ENCODE results near the gene GFRA1.

The GFRA1 gene

DNA sequence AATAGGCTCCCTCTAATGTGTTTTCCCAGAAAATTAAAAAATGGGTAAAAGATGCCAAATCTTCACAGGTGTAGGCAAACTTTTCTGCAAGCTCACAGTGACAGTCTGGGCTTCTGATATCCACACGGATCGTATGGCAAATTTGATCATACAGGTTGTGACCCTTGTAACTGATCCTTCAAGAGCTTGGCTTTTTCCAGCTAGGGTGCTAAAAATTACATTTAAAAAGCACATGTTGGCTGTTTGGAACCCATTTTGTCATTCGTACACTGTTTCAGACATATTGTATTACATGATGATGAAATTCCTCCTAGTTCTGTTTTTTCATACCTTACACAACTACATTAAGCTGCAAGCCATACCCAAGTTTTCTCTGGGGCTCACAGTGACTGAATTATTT is 138.7 kb downstream of the GFRA1 start:
- in situ Hi-C loops (cut with HindIII; ENCODE audit: low sequenced_read_pairs) = no loop called here

DNA sequence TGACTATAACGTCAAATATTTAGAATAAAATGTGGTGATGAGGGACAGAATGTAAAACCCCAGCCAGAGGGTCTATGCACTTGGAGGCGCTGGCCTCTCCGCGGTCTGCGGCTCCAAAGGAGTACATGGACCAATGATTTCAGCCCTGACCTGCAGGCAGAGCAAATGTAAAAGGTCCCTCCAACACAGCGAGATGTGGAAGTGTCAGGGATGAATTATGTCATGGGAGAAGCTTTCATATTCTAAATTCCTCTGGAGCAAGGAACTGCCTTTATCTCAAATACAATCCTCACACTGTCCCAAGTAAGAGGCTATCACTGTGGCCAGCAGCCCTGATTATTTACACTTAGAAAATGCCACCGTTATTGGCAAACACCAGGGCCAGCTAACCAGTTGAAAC is 139.4 kb downstream of the GFRA1 start:
- in situ Hi-C loops (cut with HindIII; ENCODE audit: low sequenced_read_pairs) = no loop called here

DNA sequence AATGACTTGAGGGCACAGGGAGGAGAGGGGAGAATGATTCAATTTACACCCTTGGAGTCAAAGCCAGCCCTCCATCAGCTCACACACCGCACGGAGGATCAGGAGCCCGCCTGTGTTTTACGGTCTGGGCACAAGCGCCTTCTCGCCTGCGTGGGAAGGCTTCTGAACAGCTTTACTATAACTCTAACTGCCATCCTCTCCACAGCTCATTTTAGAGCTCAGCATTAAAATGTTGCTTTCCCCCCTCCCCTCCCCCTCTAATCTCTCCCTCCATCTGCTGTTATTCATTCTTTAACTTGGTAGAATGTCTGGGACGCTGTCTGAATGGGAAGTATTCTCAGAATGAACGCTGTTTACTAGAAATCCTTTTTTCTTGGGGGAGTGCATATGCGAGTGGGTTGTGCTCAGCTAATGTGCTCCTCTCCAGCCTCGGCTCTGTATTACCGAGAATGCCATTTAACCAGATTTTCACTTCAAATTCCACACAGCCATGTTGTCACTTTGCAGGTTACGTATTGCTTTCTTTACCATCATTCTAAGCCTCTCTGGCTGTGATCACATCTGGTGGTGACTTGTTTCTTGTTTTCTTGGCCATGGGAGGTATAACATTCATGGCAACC is 140.1 kb downstream of the GFRA1 start:
- in situ Hi-C loops (cut with HindIII; ENCODE audit: low sequenced_read_pairs) = no loop called here

DNA sequence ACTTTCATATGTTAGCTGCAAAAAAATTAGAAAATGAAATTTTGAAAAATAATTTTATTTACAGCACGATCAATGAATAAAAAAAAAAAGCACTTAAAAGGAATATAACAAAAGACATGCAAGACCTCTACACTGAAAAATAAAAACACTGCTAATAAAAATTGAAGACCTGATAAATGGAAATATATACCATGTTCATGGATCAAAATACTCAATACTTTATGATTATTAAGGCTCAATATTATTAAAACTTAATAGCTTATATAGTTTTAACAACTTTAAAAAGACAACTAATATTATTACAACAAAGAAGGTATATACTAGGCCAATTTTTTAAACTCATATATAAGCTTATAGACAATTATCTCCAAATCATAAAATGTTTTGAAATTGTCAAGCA is 143.0 kb downstream of the GFRA1 start:
- in situ Hi-C loops (cut with HindIII; ENCODE audit: low sequenced_read_pairs) = no loop called here

DNA sequence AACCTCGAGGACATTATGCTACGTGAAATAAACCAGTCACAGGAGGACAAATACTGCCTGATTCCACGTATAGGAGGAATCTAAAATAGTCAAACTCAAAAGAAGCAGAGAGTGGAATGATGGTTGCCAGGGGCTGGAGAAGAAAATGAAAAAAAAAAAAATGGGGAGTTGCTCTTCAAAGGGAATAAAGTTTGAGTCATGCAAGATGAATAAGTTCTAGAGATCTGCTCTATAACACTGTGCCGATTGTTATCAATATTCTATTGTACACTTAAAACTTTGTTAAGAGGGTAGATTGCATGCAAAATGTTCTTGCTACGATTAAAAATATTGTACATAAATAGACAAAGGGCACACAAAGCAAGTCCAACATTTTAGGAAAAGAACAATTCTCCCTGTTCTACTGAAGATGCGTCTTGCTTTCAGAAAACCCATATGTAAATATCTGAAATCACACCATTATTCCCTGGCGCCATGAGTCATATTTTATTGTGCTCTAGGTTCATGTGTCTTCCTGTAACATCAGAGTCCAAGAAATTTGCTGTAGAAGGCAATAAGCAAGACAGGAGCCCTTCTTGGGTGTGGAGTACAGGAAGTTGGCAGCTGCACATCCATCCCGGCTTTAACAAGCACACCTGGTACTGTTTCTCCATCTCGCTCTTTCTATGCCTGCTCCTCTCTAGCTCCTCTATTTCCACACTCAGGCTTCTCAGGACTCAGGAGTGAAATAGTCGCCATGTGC is 145.9 kb downstream of the GFRA1 start:
- in situ Hi-C loops (cut with HindIII; ENCODE audit: low sequenced_read_pairs) = no loop called here

DNA sequence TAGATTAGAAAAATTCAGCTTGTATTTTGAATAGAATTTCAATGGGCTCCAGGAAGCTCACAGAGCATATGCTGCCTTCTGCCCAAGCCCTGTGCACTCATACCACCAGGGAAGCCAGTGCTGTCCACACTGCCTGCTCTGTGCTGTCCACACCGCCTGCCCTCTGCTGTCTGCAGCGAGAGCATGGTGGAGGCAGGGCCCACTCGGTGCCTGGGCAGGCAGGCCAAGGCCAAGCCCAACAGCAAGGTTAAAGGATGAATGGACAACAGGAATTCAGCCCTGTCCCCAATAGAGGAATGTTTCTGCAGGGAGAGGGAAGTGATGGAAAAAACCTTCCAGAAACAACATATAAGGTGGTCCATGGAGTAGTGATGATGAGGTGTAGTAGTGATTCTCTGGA is 146.8 kb downstream of the GFRA1 start:
- in situ Hi-C loops (cut with HindIII; ENCODE audit: low sequenced_read_pairs) = no loop called here

DNA sequence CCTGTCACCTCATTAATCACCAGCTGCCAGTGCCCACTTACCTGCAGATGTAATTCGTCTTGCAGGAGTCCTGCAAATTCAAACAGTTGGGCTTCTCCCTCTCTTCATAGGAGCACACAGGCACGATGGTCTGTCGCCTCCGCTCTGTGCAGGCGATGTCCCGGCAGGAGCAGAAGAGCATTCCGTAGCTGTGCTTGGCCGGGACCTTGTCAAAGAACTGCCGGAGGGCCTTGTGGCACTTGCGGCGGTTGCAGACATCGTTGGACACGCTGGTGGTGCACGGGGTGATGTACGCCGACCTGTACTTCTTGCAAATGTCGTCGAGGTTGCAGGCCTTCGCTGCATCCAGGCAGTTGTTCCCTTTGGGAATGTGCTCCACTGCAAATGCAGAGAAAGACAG is 147.8 kb downstream of the GFRA1 start:
- in situ Hi-C loops (cut with HindIII; ENCODE audit: low sequenced_read_pairs) = no loop called here

DNA sequence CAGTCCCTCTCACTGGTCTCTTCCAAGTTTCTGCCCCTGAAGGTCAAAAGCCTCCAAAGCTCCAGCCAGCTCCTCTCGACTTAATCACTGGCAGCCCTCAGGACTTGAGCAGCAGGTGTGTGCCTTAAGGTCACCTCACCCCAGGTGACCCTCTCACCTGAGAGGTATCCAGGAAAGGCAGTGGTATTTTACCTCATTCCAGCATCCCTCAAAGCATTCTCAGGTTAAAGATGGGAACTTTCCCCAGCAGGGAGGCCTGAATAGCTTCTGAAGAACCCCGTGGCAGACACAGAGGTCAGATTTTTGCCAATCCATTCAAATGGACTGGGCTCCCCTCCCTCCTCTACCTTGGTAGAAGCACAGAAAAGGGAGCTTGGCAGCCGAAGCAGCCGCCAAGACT is 148.2 kb downstream of the GFRA1 start:
- in situ Hi-C loops (cut with HindIII; ENCODE audit: low sequenced_read_pairs) = no loop called here

DNA sequence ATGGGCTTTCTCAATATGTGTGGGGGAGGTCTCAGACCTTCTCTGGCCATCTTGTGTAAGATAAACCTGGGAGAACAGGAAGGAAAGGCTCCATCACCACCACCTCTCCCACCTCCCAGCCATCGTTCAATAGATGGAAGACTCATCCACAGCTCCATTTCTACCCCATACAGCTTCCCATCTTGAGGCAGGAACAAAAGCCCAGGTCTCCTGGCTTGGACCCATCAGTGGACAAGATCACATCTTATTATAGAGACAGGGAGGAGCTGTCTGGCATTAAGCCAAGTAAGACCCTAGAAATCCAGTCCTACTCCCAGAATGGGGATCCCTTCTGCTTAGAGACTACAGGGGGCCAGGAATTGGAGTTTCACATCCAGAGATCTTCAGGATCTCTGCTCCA is 150.3 kb downstream of the GFRA1 start:
- in situ Hi-C loops (cut with HindIII; ENCODE audit: low sequenced_read_pairs) = no loop called here

DNA sequence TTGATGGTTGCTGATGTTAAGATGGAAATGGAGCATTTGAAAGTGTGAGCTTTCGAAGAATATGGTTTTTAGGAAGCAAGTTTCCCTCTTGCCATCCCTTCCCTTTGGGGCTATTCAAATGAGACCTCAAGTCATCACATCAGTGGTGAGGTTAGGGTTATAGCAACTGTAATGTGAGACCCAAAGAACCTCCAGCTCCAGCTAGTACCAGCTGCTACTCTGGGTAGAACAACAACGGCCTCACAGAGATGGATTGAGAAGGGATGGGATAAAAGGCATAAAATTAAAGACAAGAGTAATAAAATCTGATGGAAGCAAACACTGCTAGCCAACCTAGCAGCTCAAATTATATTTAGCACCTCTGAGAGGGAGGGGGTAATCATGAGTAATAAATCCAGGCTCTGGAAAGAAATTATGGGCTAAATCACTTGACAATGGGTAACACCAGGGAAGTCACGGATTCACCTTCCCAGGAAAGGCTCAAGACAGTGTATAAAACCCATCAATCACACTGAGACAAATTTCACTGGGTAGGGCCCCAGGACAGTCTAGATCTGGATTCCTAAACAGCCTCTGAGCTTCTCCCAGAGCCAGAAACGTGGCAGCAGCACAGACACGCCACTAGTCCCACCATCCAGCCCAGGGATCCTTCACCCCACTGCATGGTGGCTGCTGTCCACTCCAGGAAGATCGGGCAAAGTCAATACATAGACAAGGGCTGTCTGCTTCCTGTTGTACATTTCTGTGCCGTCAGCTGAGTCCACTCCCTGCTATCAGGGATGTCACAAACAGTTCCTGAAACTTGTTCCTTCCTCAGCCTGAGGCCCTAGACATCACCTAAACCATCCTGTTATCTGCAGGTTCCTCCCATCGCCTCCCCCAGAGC is 151.1 kb downstream of the GFRA1 start:
- in situ Hi-C loops (cut with HindIII; ENCODE audit: low sequenced_read_pairs) = no loop called here

DNA sequence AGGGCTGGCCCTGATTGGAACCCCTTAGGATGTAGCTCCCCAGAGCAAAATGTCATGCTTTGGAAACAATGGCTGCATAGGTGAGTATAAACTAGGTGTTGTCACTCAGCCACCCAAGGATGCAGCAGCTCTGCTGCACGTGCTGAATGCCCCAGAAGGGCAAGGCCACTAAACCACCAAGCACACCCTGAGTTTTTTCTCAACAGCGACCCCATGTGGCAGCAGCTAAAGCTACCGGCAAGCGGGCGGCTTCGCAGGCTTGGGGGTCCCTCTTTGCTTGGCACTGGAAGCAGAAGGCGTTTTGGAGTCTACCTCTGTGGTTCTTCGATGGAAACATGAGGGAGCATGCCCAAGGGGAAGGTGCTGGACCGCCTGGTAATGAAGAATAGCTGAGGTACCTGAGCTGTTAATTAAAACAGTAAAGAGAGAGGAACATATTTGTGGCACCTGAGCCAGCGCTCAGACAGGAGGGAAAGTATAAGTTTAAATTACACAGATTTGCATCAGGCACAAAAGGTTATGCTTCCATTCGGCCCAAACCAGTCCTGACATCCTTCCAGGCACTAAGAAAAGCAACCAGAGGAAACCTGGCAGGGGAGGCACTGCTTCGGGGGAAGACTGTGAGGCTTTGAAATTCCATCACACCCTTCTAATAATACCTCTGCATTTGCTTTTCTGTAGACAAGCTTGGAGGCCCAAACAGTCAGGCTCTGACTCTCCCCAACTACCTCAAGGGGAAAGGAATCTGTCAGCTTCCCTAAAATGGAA is 152.1 kb downstream of the GFRA1 start:
- in situ Hi-C loops (cut with HindIII; ENCODE audit: low sequenced_read_pairs) = no loop called here

DNA sequence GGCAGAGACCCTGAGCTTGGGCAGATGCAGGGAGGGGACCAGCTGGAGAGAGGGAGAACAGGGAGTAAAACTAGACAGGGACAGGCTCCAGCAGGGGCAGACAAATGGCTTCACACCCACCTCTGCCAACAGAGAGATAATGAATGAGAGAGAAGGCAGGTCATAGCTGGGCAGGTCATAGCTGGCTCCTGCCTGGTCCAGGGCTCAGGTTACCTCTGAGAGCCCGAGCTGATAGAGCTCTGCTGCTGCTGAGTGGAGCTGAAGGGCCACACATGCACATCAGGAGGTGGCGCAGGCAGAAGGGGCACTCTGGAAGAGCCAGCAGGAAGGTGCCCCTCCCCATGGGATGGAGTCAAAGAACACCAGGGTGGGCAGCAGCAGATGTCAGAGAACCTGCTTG is 154.2 kb downstream of the GFRA1 start:
- in situ Hi-C loops (cut with HindIII; ENCODE audit: low sequenced_read_pairs) = no loop called here

DNA sequence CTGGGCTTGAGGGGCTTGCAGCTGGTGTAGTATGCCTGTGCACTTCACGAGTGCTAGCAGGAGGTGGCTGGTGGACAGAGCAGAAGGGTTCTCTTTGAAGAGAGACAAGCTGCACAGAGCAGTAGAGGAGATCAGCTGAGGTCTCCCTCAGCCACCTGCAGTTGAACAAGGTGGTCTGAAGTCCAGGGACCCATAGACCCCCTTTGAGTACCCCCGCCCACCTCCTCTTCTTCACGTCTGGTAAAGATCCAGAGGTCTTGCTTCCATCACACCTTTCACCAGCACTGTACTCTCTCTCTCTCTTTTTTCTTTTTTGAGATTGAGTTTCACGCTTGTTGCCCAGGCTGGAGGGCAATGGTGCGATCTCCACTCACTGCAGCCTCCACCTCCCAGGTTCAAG is 157.2 kb downstream of the GFRA1 start:
- in situ Hi-C loops (cut with HindIII; ENCODE audit: low sequenced_read_pairs) = no loop called here

DNA sequence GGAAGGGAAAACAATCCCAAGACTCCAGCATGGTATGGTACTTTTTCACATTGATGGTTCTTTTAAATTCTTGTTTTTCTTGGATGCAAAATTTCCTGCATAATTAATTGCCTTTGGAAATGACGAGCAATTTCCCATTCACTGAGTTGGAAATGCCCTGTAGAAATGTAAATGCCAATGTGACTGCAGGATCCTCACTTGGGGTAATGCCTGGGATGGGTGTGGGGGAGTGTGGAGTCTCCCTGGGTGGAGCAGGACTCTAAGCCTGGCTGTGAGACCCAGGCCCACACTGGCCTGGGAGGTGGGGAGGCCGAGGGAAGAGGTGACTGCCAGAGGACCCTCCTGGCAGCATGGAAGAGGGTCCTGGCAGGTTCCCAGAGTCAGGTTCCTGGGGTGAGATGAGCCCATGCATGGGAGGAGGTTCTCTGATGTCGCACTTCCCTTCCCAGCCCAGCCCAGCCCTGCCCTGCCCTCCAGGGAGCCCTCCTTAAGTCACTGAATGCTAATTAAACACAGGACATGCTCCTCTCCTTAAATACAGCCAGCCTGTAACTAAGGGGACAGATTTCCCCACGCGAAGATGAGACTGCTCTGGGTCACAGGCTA is 157.9 kb downstream of the GFRA1 start:
- in situ Hi-C loops (cut with HindIII; ENCODE audit: low sequenced_read_pairs) = no loop called here

DNA sequence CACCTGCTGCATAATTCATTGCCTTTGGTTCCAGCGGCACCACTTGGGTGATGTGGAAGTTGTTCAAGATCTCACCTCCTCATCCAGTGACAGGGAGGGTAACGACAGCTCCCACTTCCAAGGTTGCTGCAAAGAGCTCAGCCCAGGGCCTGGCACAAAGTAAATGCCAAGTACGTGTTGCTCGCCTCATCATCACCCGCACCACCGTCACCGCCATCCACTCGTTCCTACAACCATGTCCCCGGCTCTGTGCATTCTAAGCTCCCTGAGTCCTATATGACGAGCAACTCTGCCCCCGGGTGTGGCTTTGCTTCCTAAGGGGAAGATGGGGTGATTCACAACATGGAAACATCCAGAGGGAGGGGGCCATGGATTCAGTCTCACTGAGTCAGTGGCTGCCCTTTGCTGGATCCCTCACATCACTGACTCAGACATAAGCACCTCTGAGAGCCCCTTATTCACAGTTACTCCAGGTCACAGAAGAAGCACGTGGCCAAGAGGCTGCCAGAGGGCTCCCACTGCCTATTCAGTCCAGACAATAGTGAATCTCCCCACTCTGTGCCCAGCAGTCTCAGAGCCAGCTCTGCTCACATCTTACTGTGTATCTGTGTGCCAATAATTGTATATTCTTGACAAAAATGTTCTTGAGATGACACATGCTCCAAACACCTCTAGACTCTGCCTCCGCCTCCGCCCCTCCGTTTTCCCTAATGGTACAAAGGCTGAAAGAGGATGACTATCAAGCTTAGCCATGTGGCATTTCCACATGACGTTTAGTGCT is 159.1 kb downstream of the GFRA1 start:
- in situ Hi-C loops (cut with HindIII; ENCODE audit: low sequenced_read_pairs) = no loop called here

DNA sequence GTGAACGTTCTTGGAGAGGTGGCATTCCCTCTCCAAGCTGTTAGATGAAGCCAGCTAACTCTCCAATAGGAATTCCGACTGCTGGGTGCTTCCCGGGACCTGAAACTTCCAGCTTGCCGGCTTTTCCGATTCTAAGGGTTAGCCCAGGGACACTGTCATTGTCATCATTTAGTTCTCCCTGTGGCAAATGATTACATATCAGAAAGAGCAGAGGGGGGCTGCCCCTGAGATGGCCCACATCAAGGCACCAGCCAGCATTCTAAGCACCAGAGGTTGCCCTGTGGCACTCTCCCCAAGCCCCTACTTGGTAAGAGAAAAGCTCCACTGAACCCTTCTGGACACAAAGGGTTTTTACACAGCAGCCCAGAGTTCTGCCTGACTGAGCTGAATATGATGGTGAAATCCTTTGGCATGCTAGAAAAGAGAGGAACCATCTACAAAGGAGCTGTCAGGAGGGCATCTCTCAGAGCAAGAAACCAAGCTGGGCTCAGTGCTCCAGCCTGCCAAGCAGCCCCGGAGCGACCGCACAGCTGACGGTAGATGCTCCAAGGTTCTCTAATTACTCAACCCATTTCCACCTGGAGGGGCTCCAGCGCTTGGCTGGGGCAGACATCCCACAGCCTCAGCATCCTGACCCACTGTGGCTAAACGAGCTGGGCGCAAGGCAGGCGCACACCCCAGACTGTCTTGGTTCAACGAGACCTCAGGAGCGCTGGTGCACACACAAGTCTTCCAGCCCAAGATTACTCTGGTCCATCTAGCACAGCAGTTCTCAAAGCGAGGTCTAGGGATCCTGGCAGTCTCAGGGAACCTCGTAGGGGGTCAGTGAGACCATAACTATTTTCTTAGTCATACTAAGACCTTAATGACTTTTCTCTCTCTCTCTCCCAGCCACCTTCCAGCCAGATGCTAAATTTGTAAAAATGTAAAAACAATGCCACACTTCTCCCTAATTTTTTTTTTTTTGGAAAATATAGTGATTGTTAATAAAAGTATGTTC is 160.5 kb downstream of the GFRA1 start:
- in situ Hi-C loops (cut with HindIII; ENCODE audit: low sequenced_read_pairs) = no loop called here

DNA sequence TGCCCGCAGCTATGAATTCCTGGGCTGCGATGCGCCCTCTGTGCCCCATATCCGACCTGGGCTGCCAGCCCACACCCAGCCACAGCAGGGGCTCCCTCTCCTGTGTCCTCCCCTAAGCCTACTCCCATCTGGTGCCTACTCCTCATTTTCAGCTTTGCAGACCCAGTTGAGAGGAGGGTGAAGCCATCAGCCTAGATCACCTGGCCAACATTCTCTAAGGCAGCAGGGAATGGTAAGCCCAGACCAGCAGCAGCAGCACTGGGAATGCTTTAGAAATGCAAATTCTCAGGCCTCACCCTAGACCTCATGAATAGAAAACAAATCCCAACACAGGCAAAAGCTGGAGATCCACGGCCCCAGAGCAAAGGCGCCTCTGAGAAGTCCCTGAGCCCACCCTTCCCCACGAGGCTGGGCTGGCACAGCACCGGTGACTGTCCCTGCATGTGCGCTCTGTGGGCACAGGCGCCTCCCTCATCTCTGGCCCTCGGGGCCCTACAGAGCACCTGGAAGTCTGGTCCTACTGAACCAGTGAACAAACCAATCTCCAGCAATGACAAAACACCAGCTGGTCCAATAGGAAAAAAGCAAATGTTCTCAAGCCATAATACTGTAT is 161.4 kb downstream of the GFRA1 start:
- in situ Hi-C loops (cut with HindIII; ENCODE audit: low sequenced_read_pairs) = no loop called here

DNA sequence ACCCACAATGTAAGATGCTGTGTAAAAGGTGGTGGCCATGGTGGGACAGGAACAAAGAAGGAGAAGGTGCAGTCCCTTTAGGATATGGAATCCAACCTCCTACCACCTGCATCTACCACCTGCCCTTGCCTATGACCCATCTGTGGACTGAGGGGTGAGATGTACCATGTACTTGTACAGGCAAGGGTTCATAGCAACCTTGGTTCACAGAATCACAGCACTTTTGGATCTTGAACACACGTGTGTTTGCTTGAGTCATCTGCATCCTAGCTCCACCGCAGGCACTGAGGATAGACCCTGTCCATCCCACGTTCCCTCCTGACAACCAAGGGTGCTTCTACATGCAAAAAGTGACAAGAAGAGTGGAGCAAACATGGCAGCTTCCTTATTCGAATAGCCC is 162.3 kb downstream of the GFRA1 start:
- in situ Hi-C loops (cut with HindIII; ENCODE audit: low sequenced_read_pairs) = no loop called here

Measured in endothelial cell of hepatic sinusoid (primary cell).